ENCODE measurements around the gene TSPEAR.
"Not testable (repeated sequence)": the region's sequence is repeated elsewhere in the genome, so short reads cannot be mapped to it uniquely, and the experiment has no call there.

- not testable (repeated sequence) for TF ChIP-seq CTCF (IDR thresholded peaks at IDR 0.05; ENCODE audit: low read length); EZH2 (IDR thresholded peaks at IDR 0.05; ENCODE audit: borderline replicate concordance, low read length)
Observed at GRCh38 chr21:44503006-44503889, 208.1 kb downstream of the TSPEAR start.
